Testis (tissue), 2 donors: ENCODE measurements around the gene HRH3.

Experiments used
- POLR2A ChIP-seq: fragments of 450-650 bp; IDR thresholded peaks from one replicate; pipeline ENCODE4 v1.6.1; 2017; ENCODE audit warnings: antibody characterized with exemption, mild to moderate bottlenecking, moderate library complexity
- TF ChIP-seq, protein P1 (sequence below), 3 experiments: fragments of 450-650 bp in 2 of 3; fragments of 200-600 bp in 1 of 3; sonication (generic) in 1 of 3; IDR thresholded peaks; one replicate each; pipeline ENCODE4 v1.5.1; 2016 to 2019; ENCODE audit warnings: antibody characterized with exemption in 3 of 3, mild to moderate bottlenecking in 2 of 3, moderate library complexity in 1 of 3

GRCh38 chr20:62168061-62168460 is 52.0 kb downstream of the HRH3 start:
- TF ChIP-seq, protein P1, sequence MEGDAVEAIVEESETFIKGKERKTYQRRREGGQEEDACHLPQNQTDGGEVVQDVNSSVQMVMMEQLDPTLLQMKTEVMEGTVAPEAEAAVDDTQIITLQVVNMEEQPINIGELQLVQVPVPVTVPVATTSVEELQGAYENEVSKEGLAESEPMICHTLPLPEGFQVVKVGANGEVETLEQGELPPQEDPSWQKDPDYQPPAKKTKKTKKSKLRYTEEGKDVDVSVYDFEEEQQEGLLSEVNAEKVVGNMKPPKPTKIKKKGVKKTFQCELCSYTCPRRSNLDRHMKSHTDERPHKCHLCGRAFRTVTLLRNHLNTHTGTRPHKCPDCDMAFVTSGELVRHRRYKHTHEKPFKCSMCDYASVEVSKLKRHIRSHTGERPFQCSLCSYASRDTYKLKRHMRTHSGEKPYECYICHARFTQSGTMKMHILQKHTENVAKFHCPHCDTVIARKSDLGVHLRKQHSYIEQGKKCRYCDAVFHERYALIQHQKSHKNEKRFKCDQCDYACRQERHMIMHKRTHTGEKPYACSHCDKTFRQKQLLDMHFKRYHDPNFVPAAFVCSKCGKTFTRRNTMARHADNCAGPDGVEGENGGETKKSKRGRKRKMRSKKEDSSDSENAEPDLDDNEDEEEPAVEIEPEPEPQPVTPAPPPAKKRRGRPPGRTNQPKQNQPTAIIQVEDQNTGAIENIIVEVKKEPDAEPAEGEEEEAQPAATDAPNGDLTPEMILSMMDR (IDR thresholded peaks at IDR 0.05): no peak
- no peak for TF ChIP-seq POLR2A
